Measurements from ENCODE around the gene AHRR.

- TF ChIP-seq RFX5 (IDR thresholded peaks at IDR 0.05; ENCODE audit: low read depth, low read length), result no peak
- TF ChIP-seq CTCF (IDR thresholded peaks at IDR 0.05 in 2 of 3, conservative IDR thresholded peaks at IDR 0.05 in 1 of 3; ENCODE audit: control insufficient read depth in 2 of 3, extremely low read depth in 1 of 3, insufficient read depth in 1 of 3, low read depth in 3 of 3, low read length in 3 of 3), result no peak
- TF ChIP-seq NFIC (IDR thresholded peaks at IDR 0.05; ENCODE audit: low read depth, low read length), result no peak
- TF ChIP-seq, protein P1, sequence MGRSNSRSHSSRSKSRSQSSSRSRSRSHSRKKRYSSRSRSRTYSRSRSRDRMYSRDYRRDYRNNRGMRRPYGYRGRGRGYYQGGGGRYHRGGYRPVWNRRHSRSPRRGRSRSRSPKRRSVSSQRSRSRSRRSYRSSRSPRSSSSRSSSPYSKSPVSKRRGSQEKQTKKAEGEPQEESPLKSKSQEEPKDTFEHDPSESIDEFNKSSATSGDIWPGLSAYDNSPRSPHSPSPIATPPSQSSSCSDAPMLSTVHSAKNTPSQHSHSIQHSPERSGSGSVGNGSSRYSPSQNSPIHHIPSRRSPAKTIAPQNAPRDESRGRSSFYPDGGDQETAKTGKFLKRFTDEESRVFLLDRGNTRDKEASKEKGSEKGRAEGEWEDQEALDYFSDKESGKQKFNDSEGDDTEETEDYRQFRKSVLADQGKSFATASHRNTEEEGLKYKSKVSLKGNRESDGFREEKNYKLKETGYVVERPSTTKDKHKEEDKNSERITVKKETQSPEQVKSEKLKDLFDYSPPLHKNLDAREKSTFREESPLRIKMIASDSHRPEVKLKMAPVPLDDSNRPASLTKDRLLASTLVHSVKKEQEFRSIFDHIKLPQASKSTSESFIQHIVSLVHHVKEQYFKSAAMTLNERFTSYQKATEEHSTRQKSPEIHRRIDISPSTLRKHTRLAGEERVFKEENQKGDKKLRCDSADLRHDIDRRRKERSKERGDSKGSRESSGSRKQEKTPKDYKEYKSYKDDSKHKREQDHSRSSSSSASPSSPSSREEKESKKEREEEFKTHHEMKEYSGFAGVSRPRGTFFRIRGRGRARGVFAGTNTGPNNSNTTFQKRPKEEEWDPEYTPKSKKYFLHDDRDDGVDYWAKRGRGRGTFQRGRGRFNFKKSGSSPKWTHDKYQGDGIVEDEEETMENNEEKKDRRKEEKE (IDR thresholded peaks at IDR 0.05), result no peak
- TF ChIP-seq SP1 (IDR thresholded peaks at IDR 0.05; ENCODE audit: low read depth, low read length), result no peak
- TF ChIP-seq CBX5 (IDR thresholded peaks at IDR 0.05; ENCODE audit: low read depth), result no peak
- TF ChIP-seq SIN3A (IDR thresholded peaks at IDR 0.05; ENCODE audit: low read depth, low read length), result no peak
- no peak for TF ChIP-seq DPF2 (IDR thresholded peaks at IDR 0.05)
These were observed 134.3 kb downstream of the AHRR start for GRCh38 chr5:455806-456205.

All from GM12878 (cell line).